GM23338 (cell line): ENCODE results near the gene FAM53B. TPM values are rescaled to one million over a fixed set of nuclear protein-coding genes. Genes with fewer than 3 reads are reported as not detected.

ENCODE experiments used
- ATAC-seq: fragments of 200-7000 bp; cut with Tn5 transposase; 3 replicates; pipeline ENCODE4 v1.9.1; 2020
- DNase-seq: peaks from one replicate; pipeline ENCODE4 v3.0.0-alpha.2; 2015; ENCODE audit warnings: low spot score
- H2AFZ ChIP-seq: fragments of 200-600 bp; sonication (generic); 2 replicates; pipeline ENCODE4 v1.8.0; 2016; ENCODE audit warnings: antibody characterized with exemption, mild to moderate bottlenecking, moderate library complexity
- H3F3A ChIP-seq: fragments of 200-600 bp; sonication (generic); replicated peaks from 2 replicates; pipeline ENCODE4 v1.8.0; 2017; ENCODE audit warnings: antibody characterized with exemption, mixed run types, low read depth
- H3K27ac ChIP-seq: fragments of 200-600 bp; sonication (generic); 2 replicates; pipeline ENCODE4 v1.6.1; 2016; ENCODE audit warnings: low read depth
- H3K27me3 ChIP-seq: fragments of 200-600 bp; sonication (generic); 2 replicates; pipeline ENCODE4 v1.8.0; 2016; ENCODE audit warnings: mild to moderate bottlenecking, mixed run types, moderate library complexity; ENCODE audit not compliant: insufficient read depth
- H3K36me3 ChIP-seq: fragments of 200-600 bp; sonication (generic); 2 replicates; pipeline ENCODE4 v1.8.0; 2016; ENCODE audit warnings: mild to moderate bottlenecking; ENCODE audit not compliant: insufficient read depth
- H3K4me1 ChIP-seq: fragments of 200-600 bp; sonication (generic); 2 replicates; pipeline ENCODE4 v1.8.0; 2016; ENCODE audit warnings: mild to moderate bottlenecking, moderate library complexity; ENCODE audit not compliant: insufficient read depth
- H3K4me2 ChIP-seq: fragments of 200-600 bp; sonication (generic); 2 replicates; pipeline ENCODE4 v1.7.1; 2017; ENCODE audit warnings: mixed run types
- H3K4me3 ChIP-seq: fragments of 200-600 bp; sonication (generic); 2 replicates; pipeline ENCODE4 v1.6.1; 2016; ENCODE audit warnings: mixed run types
- H3K79me2 ChIP-seq: fragments of 200-600 bp; sonication (generic); replicated peaks from 2 replicates; pipeline ENCODE4 v1.8.0; 2017; ENCODE audit warnings: mild to moderate bottlenecking; ENCODE audit not compliant: insufficient read depth
- H3K9me2 ChIP-seq: fragments of 200-600 bp; sonication (generic); 2 replicates; pipeline ENCODE4 v1.8.0; 2017; ENCODE audit not compliant: insufficient read depth
- H4K20me1 ChIP-seq: fragments of 200-600 bp; sonication (generic); replicated peaks from 2 replicates; pipeline ENCODE4 v1.8.0; 2017; ENCODE audit warnings: mild to moderate bottlenecking; ENCODE audit not compliant: insufficient read depth
- H3K27ac Mint-ChIP-seq: 2 replicates; pipeline ENCODE4 v1.8.0; 2020; ENCODE audit warnings: inconsistent platforms, mild to moderate bottlenecking, moderate library complexity, mixed read lengths
- H3K27me3 Mint-ChIP-seq: 3 replicates; pipeline ENCODE4 v1.8.0; 2022; ENCODE audit warnings: low read depth, mild to moderate bottlenecking, moderate library complexity, mixed read lengths, inconsistent platforms; ENCODE audit not compliant: insufficient read depth, poor library complexity
- H3K36me3 Mint-ChIP-seq: 3 replicates; pipeline ENCODE4 v1.8.0; 2021; ENCODE audit warnings: low read depth, mild to moderate bottlenecking, inconsistent platforms, moderate library complexity, mixed read lengths
- H3K4me1 Mint-ChIP-seq: 3 replicates; pipeline ENCODE4 v1.8.0; 2020; ENCODE audit warnings: mild to moderate bottlenecking, inconsistent platforms, mixed read lengths
- H3K4me3 Mint-ChIP-seq: 3 replicates; pipeline ENCODE4 v1.8.0; 2021; ENCODE audit warnings: moderate library complexity, mild to moderate bottlenecking, inconsistent platforms, mixed read lengths
- H3K9me3 Mint-ChIP-seq: 3 replicates; pipeline ENCODE4 v1.8.0; 2020; ENCODE audit warnings: moderate library complexity, mild to moderate bottlenecking, inconsistent platforms, mixed read lengths
- CREB1 ChIP-seq: fragments of 250-450 bp; sonication (Bioruptor Pico); IDR thresholded peaks from 2 replicates; pipeline ENCODE4 v1.5.0; 2020; ENCODE audit warnings: low read depth, mild to moderate bottlenecking, moderate library complexity
- CTCF ChIP-seq, 2 experiments: fragments of 200-600 bp in 1 of 2; sonication (generic) in 1 of 2; conservative IDR thresholded peaks; 2 replicates each; pipeline versions ENCODE4 v1.5.1 to v1.6.1; 2016 to 2017; ENCODE audit warnings: antibody characterized with exemption in 2 of 2, low read depth in 2 of 2, mild to moderate bottlenecking in 2 of 2, moderate library complexity in 1 of 2
- ETS1 ChIP-seq: IDR thresholded peaks from 2 replicates; pipeline ENCODE4 v1.6.1; 2016; ENCODE audit warnings: antibody characterized with exemption
- EZH2 ChIP-seq: fragments of 200-600 bp; sonication (generic); IDR thresholded peaks from one replicate; pipeline ENCODE4 v1.8.0; 2017; ENCODE audit warnings: antibody characterized with exemption, mild to moderate bottlenecking, low read depth; ENCODE audit not compliant: unreplicated experiment
- JUNB ChIP-seq: IDR thresholded peaks from one replicate; pipeline ENCODE4 v1.6.1; 2016; ENCODE audit warnings: antibody characterized with exemption; ENCODE audit not compliant: unreplicated experiment
- POLR2AphosphoS5 ChIP-seq: IDR thresholded peaks from 2 replicates; pipeline ENCODE4 v1.6.1; 2016; ENCODE audit warnings: antibody characterized with exemption, low read depth
- STAT1 ChIP-seq: IDR thresholded peaks from one replicate; pipeline ENCODE4 v1.6.1; 2016; ENCODE audit warnings: antibody characterized with exemption; ENCODE audit not compliant: unreplicated experiment
- ZNF114 ChIP-seq: fragments of 250-450 bp; sonication (Bioruptor Pico); IDR thresholded peaks from 2 replicates; pipeline ENCODE4 v1.5.0; 2020; ENCODE audit warnings: mild to moderate bottlenecking, moderate library complexity
- ZNF331 ChIP-seq: fragments of 250-450 bp; sonication (Bioruptor Pico); IDR thresholded peaks from 2 replicates; pipeline ENCODE4 v1.5.0; 2020; ENCODE audit warnings: low read depth, mild to moderate bottlenecking, moderate library complexity
- ZNF462 ChIP-seq: fragments of 250-450 bp; sonication (Bioruptor Pico); IDR thresholded peaks from 2 replicates; pipeline ENCODE4 v1.5.0; 2020; ENCODE audit warnings: mild to moderate bottlenecking, moderate library complexity
- polyA plus RNA-seq: library from polyadenylated mRNA; unstranded; fragments of >200 nt; fragmentation: Nextera tagmentation; extraction: Ambion mirVana; gene quantifications from 2 replicates; pipeline ENCODE4 v1.2.1, GENCODE V29; 2016
- total RNA-seq: library from RNA; depleted of rRNA; stranded (reverse); fragments of >200 nt; shearing (Covaris generic); gene quantifications from 2 replicates; pipeline ENCODE4 v1.2.3, GENCODE V29; 2014

The FAM53B gene
- total and polyA plus RNA-seq, 2 experiments from 2014 or later, result 3.0 to 20.3 TPM

- no peak for ATAC-seq
- no peak overlapping the region for H3K27ac ChIP-seq
- Mint-ChIP-seq H3K36me3 (peaks cover 10% of the 10 kb centered on the region), H3K27ac (no peak overlapping the region), H3K27me3 (no peaks in the 10 kb centered on the region), H3K4me3 (no peak overlapping the region), H3K4me1 (peaks cover 8% of the 10 kb centered on the region), H3K9me3 (no peaks in the 10 kb centered on the region)
- H3K4me2 ChIP-seq, result no peak overlapping the region
- H3K36me3 ChIP-seq, result no peaks in the 10 kb centered on the region
- no peaks in the 10 kb centered on the region; the same call in 1 of the 2 replicates for H3K79me2 ChIP-seq
- TF ChIP-seq CREB1 (CRISPR knock-in tag), result no peak
- no peak for TF ChIP-seq EZH2
- TF ChIP-seq ZNF331 (CRISPR knock-in tag), result no peak
- no peak for TF ChIP-seq ZNF462 (CRISPR knock-in tag)
- no peak for TF ChIP-seq ETS1
- TF ChIP-seq ZNF114 (CRISPR knock-in tag), result no peak
- TF ChIP-seq CTCF (conservative IDR thresholded peaks at IDR 0.05; ENCODE audit: low read depth in 2 of 2), result no peak
- TF ChIP-seq JUNB, result no peak
- TF ChIP-seq POLR2AphosphoS5, result no peak
- no peak for TF ChIP-seq STAT1
- H3K4me1 ChIP-seq, result no peaks in the 10 kb centered on the region
- no peak for DNase-seq
- no peaks in the 10 kb centered on the region for H3F3A ChIP-seq
- H4K20me1 ChIP-seq, result no peaks in the 10 kb centered on the region
- no peak overlapping the region for H3K4me3 ChIP-seq
- no peak overlapping the region for H2AFZ ChIP-seq
- no peaks in the 10 kb centered on the region for H3K9me2 ChIP-seq
- no peaks in the 10 kb centered on the region for H3K27me3 ChIP-seq
Measured at GRCh38 chr10:124678557-124679240, 65.5 kb downstream of the FAM53B start.
